Activated naive CD4-positive, alpha-beta T cell (primary cell): ENCODE data around the gene PDCD6IP.

Experiments
- DNase-seq, 4 experiments: peaks; one replicate each; lab custom pipeline; 2025; lab: John Stamatoyannopoulos, UW

Gene PDCD6IP

GRCh38 chr3:33889394-33890039, 91.1 kb downstream of the PDCD6IP start:
- DNase-seq: no peak

- no peak for DNase-seq
Measured at GRCh38 chr3:33892655-33893054, 94.2 kb downstream of the PDCD6IP start.

GRCh38 chr3:33895658-33896057, 97.2 kb downstream of the PDCD6IP start:
- no peak for DNase-seq

GRCh38 chr3:33897306-33897705, 98.9 kb downstream of the PDCD6IP start:
- no peak for DNase-seq

GRCh38 chr3:33898901-33899300, 100.5 kb downstream of the PDCD6IP start:
- no peak for DNase-seq

- DNase-seq: no peak
Measured at GRCh38 chr3:33900440-33900808, 102.0 kb downstream of the PDCD6IP start.

GRCh38 chr3:33900809-33901505, 102.5 kb downstream of the PDCD6IP start:
- DNase-seq: no peak

- no peak for DNase-seq
Measured at GRCh38 chr3:33901862-33902563, 103.6 kb downstream of the PDCD6IP start.

- DNase-seq: no peak
Measured at GRCh38 chr3:33904730-33905129, 106.3 kb downstream of the PDCD6IP start.

- no peak for DNase-seq
Measured at GRCh38 chr3:33908250-33908851, 109.9 kb downstream of the PDCD6IP start.

- DNase-seq: no peak
Measured at GRCh38 chr3:33909547-33909946, 111.1 kb downstream of the PDCD6IP start.

- no peak for DNase-seq
Measured at GRCh38 chr3:33910031-33910430, 111.6 kb downstream of the PDCD6IP start.

- DNase-seq: no peak
Measured at GRCh38 chr3:33911525-33912322, 113.3 kb downstream of the PDCD6IP start.

- DNase-seq: no peak
Measured at GRCh38 chr3:33914212-33914611, 115.8 kb downstream of the PDCD6IP start.

- DNase-seq: no peak
Measured at GRCh38 chr3:33914731-33915379, 116.4 kb downstream of the PDCD6IP start.

- no peak for DNase-seq
Measured at GRCh38 chr3:33915796-33916546, 117.5 kb downstream of the PDCD6IP start.

- no peak for DNase-seq
Measured at GRCh38 chr3:33918126-33918756, 119.8 kb downstream of the PDCD6IP start.
